AG09309 (cell line): ENCODE data around the gene CELA3B.
"Not testable (repeated sequence)": the region's sequence is repeated elsewhere in the genome, so short reads cannot be mapped to it uniquely, and the experiment has no call there.

Experiments
- DNase-seq: peaks from one replicate; pipeline ENCODE4 v3.0.0-alpha.2; 2010; ENCODE audit warnings: low read depth
- H3K4me3 ChIP-seq: 2 replicates; pipeline ENCODE4 v1.5.1; 2011; ENCODE audit warnings: mild to moderate bottlenecking, low read depth, low read length, moderate library complexity; ENCODE audit not compliant: control insufficient read depth
- TF ChIP-seq, protein P1 (sequence below): IDR thresholded peaks from 2 replicates; pipeline ENCODE4 v1.5.1; 2011; ENCODE audit warnings: mild to moderate bottlenecking, low read depth, low read length, inconsistent platforms; ENCODE audit not compliant: insufficient read depth, control insufficient read depth; ENCODE audit errors: missing control alignments

CELA3B gene

DNA sequence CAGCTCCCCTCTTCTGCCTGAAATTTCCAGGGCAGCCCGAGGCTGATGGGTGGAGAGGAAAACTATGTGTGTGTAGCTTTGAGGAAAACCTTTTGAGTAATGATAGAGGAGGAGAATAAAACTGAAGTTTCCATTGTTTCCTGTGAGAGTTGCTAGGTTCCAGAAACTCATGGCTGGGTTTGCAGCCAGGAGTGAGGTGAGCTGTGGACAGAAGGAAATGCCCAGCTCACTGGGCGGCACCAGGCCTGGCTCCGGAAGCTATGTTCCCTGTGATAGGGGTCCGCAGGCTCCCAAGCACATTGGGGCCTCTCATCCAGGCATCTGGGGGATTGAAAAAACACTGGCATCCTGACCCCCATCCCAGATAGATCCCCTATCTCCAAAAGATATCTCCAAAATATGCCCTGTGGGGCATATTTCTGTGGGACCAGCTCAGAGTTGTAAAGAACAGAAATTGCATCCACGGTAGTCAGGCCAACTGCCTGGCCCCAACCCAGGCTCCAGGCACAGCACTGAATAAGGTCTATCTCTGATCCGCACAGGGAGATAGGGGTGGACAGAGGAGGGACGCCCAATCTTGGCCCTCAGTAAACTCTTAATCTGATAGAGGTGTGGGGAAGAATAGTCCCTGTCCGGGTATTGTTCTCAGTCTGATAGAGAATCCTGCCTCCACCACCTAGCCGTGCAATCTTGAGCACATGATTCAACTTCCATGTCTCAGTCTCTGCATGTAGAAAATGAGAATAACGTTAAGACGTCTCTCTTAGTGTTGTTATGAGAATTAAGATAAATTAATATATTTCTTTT is 37.9 kb upstream of the CELA3B start:
- no peak for DNase-seq
- H3K4me3 ChIP-seq = no peak overlapping the region
- TF ChIP-seq, protein P1, sequence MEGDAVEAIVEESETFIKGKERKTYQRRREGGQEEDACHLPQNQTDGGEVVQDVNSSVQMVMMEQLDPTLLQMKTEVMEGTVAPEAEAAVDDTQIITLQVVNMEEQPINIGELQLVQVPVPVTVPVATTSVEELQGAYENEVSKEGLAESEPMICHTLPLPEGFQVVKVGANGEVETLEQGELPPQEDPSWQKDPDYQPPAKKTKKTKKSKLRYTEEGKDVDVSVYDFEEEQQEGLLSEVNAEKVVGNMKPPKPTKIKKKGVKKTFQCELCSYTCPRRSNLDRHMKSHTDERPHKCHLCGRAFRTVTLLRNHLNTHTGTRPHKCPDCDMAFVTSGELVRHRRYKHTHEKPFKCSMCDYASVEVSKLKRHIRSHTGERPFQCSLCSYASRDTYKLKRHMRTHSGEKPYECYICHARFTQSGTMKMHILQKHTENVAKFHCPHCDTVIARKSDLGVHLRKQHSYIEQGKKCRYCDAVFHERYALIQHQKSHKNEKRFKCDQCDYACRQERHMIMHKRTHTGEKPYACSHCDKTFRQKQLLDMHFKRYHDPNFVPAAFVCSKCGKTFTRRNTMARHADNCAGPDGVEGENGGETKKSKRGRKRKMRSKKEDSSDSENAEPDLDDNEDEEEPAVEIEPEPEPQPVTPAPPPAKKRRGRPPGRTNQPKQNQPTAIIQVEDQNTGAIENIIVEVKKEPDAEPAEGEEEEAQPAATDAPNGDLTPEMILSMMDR = no peak

DNA sequence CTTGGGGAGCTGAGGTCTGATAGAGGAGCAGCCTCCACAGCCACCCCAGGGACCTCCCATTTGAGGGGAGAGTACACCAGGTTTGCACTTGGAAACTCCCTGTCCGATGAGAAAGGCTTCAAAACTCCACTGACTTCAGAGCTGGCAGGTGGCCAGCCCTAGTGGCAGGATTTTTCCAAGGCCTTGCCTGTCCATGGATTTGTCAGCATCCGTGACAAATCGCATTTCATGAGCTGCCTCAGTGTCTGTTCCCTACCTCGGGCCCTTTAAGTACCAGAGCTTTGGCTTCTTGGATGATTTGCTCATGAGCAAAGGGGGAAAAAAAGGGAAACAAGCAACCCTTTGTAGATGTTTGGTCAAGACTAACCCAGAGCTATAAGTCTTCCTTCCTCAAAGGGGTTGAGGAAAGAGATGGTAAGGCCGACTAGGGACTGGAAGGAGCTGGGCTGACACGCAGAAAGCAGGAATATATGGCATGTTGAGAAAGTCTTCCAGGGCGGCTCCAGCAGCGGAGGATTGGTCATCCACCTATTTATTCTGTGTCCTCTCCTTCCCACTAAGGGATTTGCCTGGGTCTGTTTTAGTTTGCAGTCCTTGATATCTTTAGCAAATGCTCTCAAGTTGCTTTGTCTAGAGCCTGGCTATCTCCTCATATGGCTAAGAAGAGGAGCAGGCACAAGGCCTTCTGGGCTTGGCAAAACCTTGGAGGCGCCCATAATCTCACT is 37.0 kb upstream of the CELA3B start:
- no peak overlapping the region for H3K4me3 ChIP-seq
- TF ChIP-seq, protein P1 = peak; percentile 60
- peak; percentile 94 for DNase-seq

DNA sequence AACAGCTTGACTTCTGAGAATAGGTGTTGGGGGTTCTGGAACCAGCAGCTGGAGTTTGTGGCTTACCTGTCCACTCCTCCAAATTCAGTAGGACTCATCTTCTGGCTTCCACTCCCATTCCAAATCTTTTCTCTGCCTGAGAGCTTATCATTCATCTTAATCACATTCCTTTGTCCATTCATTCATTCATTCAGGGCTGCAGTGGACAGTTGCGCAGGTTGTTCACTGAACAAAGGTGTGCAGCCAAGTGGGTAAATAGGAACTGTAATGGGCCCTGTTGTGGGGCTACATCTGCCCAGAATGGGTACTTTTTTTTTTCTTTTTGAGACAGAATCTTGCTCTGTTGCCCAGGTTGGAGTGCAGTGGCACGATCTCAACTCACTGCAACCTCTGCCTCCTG is 36.3 kb upstream of the CELA3B start:
- TF ChIP-seq, protein P1 = no peak
- DNase-seq = no peak
- no peak overlapping the region for H3K4me3 ChIP-seq

DNA sequence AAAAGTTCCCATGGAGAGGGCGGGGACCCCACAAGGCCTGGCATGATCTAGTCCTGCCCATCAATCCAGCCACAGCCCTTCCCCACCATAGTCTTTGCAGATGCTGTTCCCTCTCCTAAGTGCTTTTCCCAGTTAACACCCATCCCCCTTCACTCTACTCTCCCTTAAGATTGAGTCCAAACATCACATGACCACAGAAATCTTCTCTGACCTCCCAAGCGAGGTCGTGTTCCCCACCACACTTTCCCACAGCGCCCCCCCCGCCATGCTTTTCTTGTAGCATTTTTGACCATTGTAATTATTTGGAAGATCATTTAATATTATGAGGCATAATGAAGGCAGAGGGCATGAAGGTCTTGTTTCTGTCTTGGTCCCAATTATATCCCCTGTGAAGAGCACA is 35.5 kb upstream of the CELA3B start:
- no peak for DNase-seq
- TF ChIP-seq, protein P1 = no peak

DNA sequence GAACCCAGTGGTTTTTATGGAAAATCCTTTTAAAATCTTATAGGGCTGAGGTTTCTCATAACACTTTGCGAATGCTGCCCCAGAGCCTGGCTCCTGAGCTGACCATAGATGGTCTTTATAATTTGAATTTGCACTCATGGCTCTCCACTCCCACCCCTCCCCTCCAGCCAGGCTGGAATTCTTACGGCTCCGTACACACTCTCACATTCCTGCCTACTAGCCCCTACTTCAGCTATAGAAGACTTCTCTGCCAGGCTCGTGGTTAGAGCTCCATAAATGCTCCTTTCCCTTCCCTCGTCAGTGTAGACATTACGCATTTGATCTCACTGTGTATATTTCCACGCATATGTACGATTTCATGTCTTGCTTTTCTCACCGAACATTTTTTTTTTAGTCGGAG is 34.4 kb upstream of the CELA3B start:
- DNase-seq = no peak
- TF ChIP-seq, protein P1 = no peak
- H3K4me3 ChIP-seq = no peak overlapping the region

More for the DNA sequence above, 35.5 kb upstream of the CELA3B start:
- H3K4me3 ChIP-seq = no peak overlapping the region

DNA sequence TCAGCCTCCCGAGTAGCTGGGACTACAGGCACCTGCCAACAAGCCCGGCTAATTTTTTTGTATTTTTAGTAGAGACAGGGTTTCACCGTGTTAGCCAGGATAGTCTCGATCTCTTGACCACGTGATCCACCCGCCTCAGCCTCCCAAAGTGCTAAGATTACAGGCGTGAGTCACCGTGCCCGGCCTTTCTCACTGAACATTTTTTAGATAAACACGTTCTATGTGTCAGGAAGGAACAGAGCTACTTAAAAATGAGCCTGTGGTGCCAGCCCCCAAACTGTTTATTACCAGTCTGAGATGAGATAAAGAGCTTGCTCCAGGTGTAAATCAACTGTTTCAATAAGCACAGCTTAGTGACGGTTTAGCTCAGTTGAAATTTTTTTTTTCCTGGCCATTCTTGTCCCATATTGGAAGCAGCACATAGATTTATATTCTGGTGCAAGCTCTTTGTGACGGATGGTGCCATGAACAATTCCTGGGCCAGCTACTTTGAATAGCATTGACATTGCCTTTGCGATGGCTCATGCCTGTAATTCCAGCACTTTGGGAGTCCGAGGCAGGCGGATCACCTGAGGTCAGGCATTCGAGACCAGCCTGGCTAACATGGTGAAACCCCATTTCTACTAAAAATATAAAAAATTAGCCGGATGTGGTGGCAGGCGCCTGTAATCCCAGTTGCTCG is 33.7 kb upstream of the CELA3B start:
- not testable (repeated sequence) for DNase-seq

DNA sequence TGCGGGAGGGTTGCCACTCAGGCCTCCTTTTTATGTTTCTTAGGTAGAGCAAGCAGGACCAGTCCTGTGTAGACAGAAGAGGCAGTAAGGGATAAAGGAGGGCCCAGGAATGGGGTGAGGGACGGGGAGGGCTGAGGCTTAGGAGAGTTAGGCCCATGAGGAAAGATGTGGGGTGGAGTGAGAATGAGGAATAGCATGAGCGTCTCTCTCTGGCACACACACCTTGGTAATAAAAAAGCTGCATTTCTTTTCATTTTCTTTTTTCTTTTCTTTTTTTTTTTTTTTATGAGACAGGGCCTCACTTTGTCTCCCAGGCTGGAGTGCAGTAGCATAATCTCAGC is 32.1 kb upstream of the CELA3B start:
- DNase-seq = no peak
- H3K4me3 ChIP-seq = no peak overlapping the region
- TF ChIP-seq, protein P1 = no peak

More for the DNA sequence above, 33.7 kb upstream of the CELA3B start:
- H3K4me3 ChIP-seq = not testable (repeated sequence)
